GM18907 (cell line): ENCODE data around the gene RAG2.
"Not testable (repeated sequence)": the region's sequence is repeated elsewhere in the genome, so short reads cannot be mapped to it uniquely, and the experiment has no call there.

Source experiments
- ATAC-seq: cut with Tn5 transposase; IDR thresholded peaks from one replicate; pipeline ENCODE4 v1.9.1; 2021; ENCODE audit warnings: mild to moderate bottlenecking, moderate library complexity; ENCODE audit not compliant: unreplicated experiment

RAG2 gene

GRCh38 chr11:36557390-36557789, 40.6 kb downstream of the RAG2 start:
- not testable (repeated sequence) for ATAC-seq

- ATAC-seq = no peak
Observed at GRCh38 chr11:36550385-36551115, 47.5 kb downstream of the RAG2 start.
